A673 (cell line): Measurements from ENCODE around the gene XPNPEP2. TPM values are rescaled to one million over a fixed set of nuclear protein-coding genes. Genes with fewer than 3 reads are reported as not detected.

Source experiments
- BruUV-seq: library from RNA; stranded (reverse); fragments of 400-500 nt; replicated peaks from 2 replicates; lab custom pipeline; 2021; lab: Mats Ljungman, UMichigan
- CTCF ChIA-PET: fragments of 300-600 bp; sonication (Branson Sonifier 250); formaldehyde crosslinking; loops from one replicate; lab custom pipeline; 2022; ENCODE audit warnings: antibody characterized with exemption; lab: Charles Lee
- POLR2A ChIA-PET: fragments of 300-600 bp; sonication (Branson Sonifier 250); formaldehyde crosslinking; loops from one replicate; lab custom pipeline; 2022; ENCODE audit warnings: antibody characterized with exemption; ENCODE audit not compliant: low non-redundant PET; lab: Charles Lee
- DNase-seq: peaks from one replicate; pipeline ENCODE4 v3.0.0-alpha.2; 2015; ENCODE audit warnings: low spot score
- H3K27ac ChIP-seq: fragments of 200-600 bp; sonication (generic); 2 replicates; pipeline ENCODE4 v1.5.1; 2016; ENCODE audit warnings: mixed run types, low read depth, mild to moderate bottlenecking, mixed read lengths, antibody characterized with exemption, low read length; ENCODE audit not compliant: poor library complexity, severe bottlenecking
- H3K27me3 ChIP-seq: fragments of 200-600 bp; sonication (generic); replicated peaks from 2 replicates; pipeline ENCODE4 v1.6.1; 2017; ENCODE audit warnings: mixed run types, low read depth, mild to moderate bottlenecking, mixed read lengths, antibody characterized with exemption, low read length; ENCODE audit not compliant: insufficient read depth, poor library complexity
- H3K36me3 ChIP-seq: fragments of 200-600 bp; sonication (generic); 2 replicates; pipeline ENCODE4 v1.6.1; 2016; ENCODE audit warnings: mixed run types, mild to moderate bottlenecking, mixed read lengths, antibody characterized with exemption, low read length; ENCODE audit not compliant: insufficient read depth, poor library complexity, severe bottlenecking
- H3K4me1 ChIP-seq: fragments of 200-600 bp; sonication (generic); 2 replicates; pipeline ENCODE4 v1.6.1; 2017; ENCODE audit warnings: mixed run types, mild to moderate bottlenecking, mixed read lengths, antibody characterized with exemption, low read length; ENCODE audit not compliant: insufficient read depth, poor library complexity, severe bottlenecking
- H3K4me3 ChIP-seq: fragments of 200-600 bp; sonication (generic); 2 replicates; pipeline ENCODE4 v1.5.1; 2016; ENCODE audit warnings: low read depth, mixed run types, mild to moderate bottlenecking, mixed read lengths, low read length; ENCODE audit not compliant: poor library complexity, severe bottlenecking
- H3K9me3 ChIP-seq: fragments of 200-600 bp; sonication (generic); 2 replicates; pipeline ENCODE4 v1.6.1; 2016; ENCODE audit warnings: mixed run types, low read depth, mild to moderate bottlenecking, mixed read lengths, antibody characterized with exemption, low read length; ENCODE audit not compliant: poor library complexity, severe bottlenecking
- CTCF ChIP-seq: fragments of 300-800, 200-600 bp; sonication (generic); conservative IDR thresholded peaks from 2 replicates; pipeline ENCODE4 v1.5.1; 2017; ENCODE audit warnings: low read depth, mild to moderate bottlenecking, antibody characterized with exemption, low read length, moderate library complexity, mixed read lengths
- EZH2 ChIP-seq: fragments of 200-600 bp; sonication (generic); IDR thresholded peaks from 2 replicates; pipeline ENCODE4 v1.6.1; 2017; ENCODE audit warnings: borderline replicate concordance, low read depth, mild to moderate bottlenecking, mixed read lengths, antibody characterized with exemption, low read length; ENCODE audit not compliant: poor library complexity, severe bottlenecking
- intact Hi-C: fragments of 100-400 bp; cut with micrococcal nuclease; formaldehyde crosslinking; loops from one replicate; pipeline ENCODE4 v1.10.0; 2022; ENCODE audit not compliant: unreplicated experiment
- total RNA-seq: library from RNA; stranded (reverse); gene quantifications from 2 replicates; pipeline ENCODE4 v1.2.3, GENCODE V29; 2021

Gene XPNPEP2
- total RNA-seq, 1 experiment from 2014 or later: not detected

- POLR2A ChIA-PET: no interaction called here
- TF ChIP-seq EZH2 (no peak), CTCF (no peak)
- Histone ChIP-seq H3K9me3 (no peaks in the 10 kb centered on the region), H3K4me1 (peaks cover 14% of the 10 kb centered on the region), H3K27me3 (no peaks in the 10 kb centered on the region), H3K27ac (no peak overlapping the region), H3K4me3 (no peak overlapping the region), H3K36me3 (no peaks in the 10 kb centered on the region)
- no peak for DNase-seq
- intact Hi-C loops: no loop called here
- no TSS peak for BruUV-seq
- CTCF ChIA-PET: interaction anchor here (0.5 kb wide), 1 partner anchor 98 kb away, joined by 3 read pairs; the partner anchor contains the start of gene UTP14A
These were observed 69.5 kb downstream of the XPNPEP2 start for GRCh38 chrX:129808158-129808828.

- ChIA-PET POLR2A (no interaction called here), CTCF (interaction anchor here (0.5 kb wide), 1 partner anchor 97 kb away, joined by 3 read pairs; the partner anchor contains the start of gene UTP14A)
- TF ChIP-seq CTCF (no peak), EZH2 (no peak)
- Histone ChIP-seq H3K9me3 (no peaks in the 10 kb centered on the region), H3K36me3 (no peaks in the 10 kb centered on the region), H3K27ac (no peak overlapping the region), H3K27me3 (no peaks in the 10 kb centered on the region), H3K4me1 (peaks cover 6% of the 10 kb centered on the region), H3K4me3 (no peak overlapping the region)
- no TSS peak for BruUV-seq
- intact Hi-C loops: no loop called here
- DNase-seq: no peak
These were observed 70.3 kb downstream of the XPNPEP2 start for GRCh38 chrX:129808829-129809796.

- Histone ChIP-seq H3K27me3 (no peaks in the 10 kb centered on the region), H3K27ac (no peak overlapping the region), H3K9me3 (no peaks in the 10 kb centered on the region), H3K36me3 (no peaks in the 10 kb centered on the region), H3K4me3 (no peak overlapping the region), H3K4me1 (no peaks in the 10 kb centered on the region)
- CTCF ChIA-PET: no interaction called here
- POLR2A ChIA-PET: no interaction called here
- TF ChIP-seq CTCF: no peak
- no peak for TF ChIP-seq EZH2
- DNase-seq: no peak
- intact Hi-C loops: no loop called here
- BruUV-seq: no TSS peak
These were observed 75.0 kb downstream of the XPNPEP2 start for GRCh38 chrX:129813662-129814368.
